HepG2 (cell line): ENCODE measurements around the gene TNNI3. TPM values are rescaled to one million over a fixed set of nuclear protein-coding genes. Genes with fewer than 3 reads are reported as not detected.

Source experiments
- ATAC-seq: fragments of 200-7000 bp; cut with Tn5 transposase; 3 replicates; pipeline ENCODE4 v1.9.1; 2020; ENCODE audit warnings: mild to moderate bottlenecking, moderate library complexity
- BruUV-seq: library from RNA; stranded (reverse); fragments of 400-500 nt; replicated peaks from 2 replicates; lab custom pipeline; 2021; lab: Mats Ljungman, UMichigan
- CTCF ChIA-PET: fragments of 300-600 bp; formaldehyde crosslinking; extraction: SDS; loops from one replicate; lab custom pipeline; 2021; ENCODE audit warnings: low total read pairs, inconsistent platforms, low intra/inter-chr PET ratio; lab: Yijun Ruan, JAX
- POLR2A ChIA-PET: fragments of 350-600 bp; sonication (Branson Sonifier 250); formaldehyde crosslinking; loops from one replicate; lab custom pipeline; 2020; ENCODE audit warnings: antibody characterized with exemption, inconsistent platforms; lab: Yijun Ruan, JAX
- DNase-seq: peaks from one replicate; pipeline ENCODE4 v3.0.0-alpha.2; 2015; ENCODE audit warnings: low spot score
- FAIRE-seq: peaks from 3 replicates; lab custom pipeline; 2011; peaks lifted over from hg19 to GRCh38; lab: Jason Lieb, UNC
- H2AFZ ChIP-seq: one replicate; pipeline ENCODE4 v1.6.1; 2011; ENCODE audit warnings: low read length, inconsistent platforms
- H3K27ac ChIP-seq: fragments of 300-600 bp; 3 replicates; pipeline ENCODE4 v1.8.0; 2011; ENCODE audit warnings: mixed run types, mild to moderate bottlenecking, mixed read lengths, low read length, inconsistent platforms; ENCODE audit not compliant: insufficient read depth; ENCODE audit errors: extremely low read length
- H3K27me3 ChIP-seq, 2 experiments: fragments of 200-600 bp in 1 of 2; 2 replicates in 1 of 2; 3 replicates in 1 of 2; pipeline versions ENCODE4 v1.6.0 to v1.8.0; 2011; ENCODE audit warnings: low read length in 2 of 2, mild to moderate bottlenecking in 2 of 2, moderate library complexity in 2 of 2, inconsistent platforms in 1 of 2; ENCODE audit not compliant: insufficient read depth in 2 of 2, control insufficient read depth in 1 of 2
- H3K36me3 ChIP-seq, 2 experiments: fragments of 200-600 bp in 1 of 2; replicated peaks in 1 of 2; 2 replicates in 1 of 2; 3 replicates in 1 of 2; pipeline versions ENCODE4 v1.5.1 to v1.8.0; 2011; ENCODE audit warnings: low read length in 2 of 2, inconsistent platforms in 1 of 2; ENCODE audit not compliant: insufficient read depth in 2 of 2, control insufficient read depth in 1 of 2
- H3K4me1 ChIP-seq: 2 replicates; pipeline ENCODE4 v1.5.1; 2012; ENCODE audit warnings: low read length, inconsistent platforms; ENCODE audit not compliant: insufficient read depth
- H3K4me2 ChIP-seq: 2 replicates; pipeline ENCODE4 v1.6.0; 2011; ENCODE audit warnings: low read depth, low read length, inconsistent platforms
- H3K4me3 ChIP-seq, 3 experiments: fragments of 200-600 bp in 1 of 3; sonication (generic), shearing (Covaris generic) in 1 of 3; replicated peaks in 1 of 3; 2 replicates each; pipeline ENCODE4 v1.5.1; 2011 to 2016; ENCODE audit warnings: low read length in 3 of 3, inconsistent platforms in 2 of 3, low read depth in 2 of 3, mild to moderate bottlenecking in 2 of 3, control low read depth in 1 of 3, mixed read lengths in 1 of 3; ENCODE audit not compliant: insufficient read depth in 1 of 3
- H3K79me2 ChIP-seq: one replicate; pipeline ENCODE4 v1.6.1; 2011; ENCODE audit warnings: low read length, inconsistent platforms; ENCODE audit not compliant: insufficient read depth
- H3K9ac ChIP-seq: 2 replicates; pipeline ENCODE4 v1.6.0; 2011; ENCODE audit warnings: mild to moderate bottlenecking, low read depth, low read length, inconsistent platforms; ENCODE audit not compliant: insufficient read depth
- H3K9me3 ChIP-seq: 2 replicates; pipeline ENCODE4 v1.5.1; 2012; ENCODE audit warnings: mild to moderate bottlenecking, low read length
- H4K20me1 ChIP-seq: 2 replicates; pipeline ENCODE4 v1.6.0; 2011; ENCODE audit warnings: inconsistent platforms, mild to moderate bottlenecking, low read length, moderate library complexity; ENCODE audit not compliant: insufficient read depth
- CBX5 ChIP-seq: sonication (generic); formaldehyde crosslinking; IDR thresholded peaks from 2 replicates; pipeline ENCODE4 v1.4.0; 2020; ENCODE audit warnings: missing genetic modification reagents, borderline replicate concordance
- CSRNP2 ChIP-seq: sonication (generic); formaldehyde crosslinking; conservative IDR thresholded peaks from 2 replicates; pipeline ENCODE4 v1.8.0; 2022; ENCODE audit warnings: low read depth, missing genetic modification reagents
- FOXO4 ChIP-seq: sonication (generic); formaldehyde crosslinking; conservative IDR thresholded peaks from 2 replicates; pipeline ENCODE4 v1.8.1; 2023; ENCODE audit warnings: missing genetic modification reagents
- HCFC1 ChIP-seq: fragments of 150-350 bp; IDR thresholded peaks from 2 replicates; pipeline ENCODE4 v1.6.1; 2014; ENCODE audit warnings: low read depth, low read length
- RBM22 ChIP-seq: fragments of 200-400 bp; formaldehyde crosslinking; optimal IDR thresholded peaks from 2 replicates; pipeline ENCODE3; 2017; ENCODE audit warnings: mild to moderate bottlenecking, low read length, moderate library complexity
- SUZ12 ChIP-seq: fragments of 150-350 bp; IDR thresholded peaks from 2 replicates; pipeline ENCODE4 v1.6.1; 2014; ENCODE audit warnings: low read depth, low read length
- THAP11 ChIP-seq: IDR thresholded peaks from 2 replicates; pipeline ENCODE4 v1.6.1; 2016; ENCODE audit warnings: missing biosample characterization, missing genetic modification reagents
- ZBTB42 ChIP-seq: sonication (generic); formaldehyde crosslinking; IDR thresholded peaks from 2 replicates; pipeline ENCODE4 v1.5.0; 2020; ENCODE audit warnings: mild to moderate bottlenecking, missing genetic modification reagents
- ZNF136 ChIP-seq: sonication (generic); formaldehyde crosslinking; IDR thresholded peaks from 2 replicates; pipeline ENCODE4 v1.8.1; 2022; ENCODE audit warnings: low read depth, mild to moderate bottlenecking, moderate library complexity, missing genetic modification reagents
- ZNF382 ChIP-seq: sonication (generic); formaldehyde crosslinking; IDR thresholded peaks from 2 replicates; pipeline ENCODE4 v1.5.0; 2020; ENCODE audit warnings: missing genetic modification reagents, mild to moderate bottlenecking, borderline replicate concordance
- WGBS: methylation state at CpG from one replicate; pipeline ENCODE4 v1.1.6; 2017; ENCODE audit warnings: low lambda C conversion rate; 5-methylcytosine and 5-hydroxymethylcytosine counted together
- in situ Hi-C: cut with HindIII; loops from 2 replicates; pipeline ENCODE4 v1.10.0; 2017; ENCODE audit warnings: low pct_unique_long_range_greater_than_20kb; ENCODE audit not compliant: extremely low pct_ligation_motif_present
- intact Hi-C: fragments of 100-400 bp; cut with micrococcal nuclease; formaldehyde crosslinking; loops from one replicate; pipeline ENCODE4 v1.10.0; 2022; ENCODE audit not compliant: unreplicated experiment
- polyA plus RNA-seq, 8 experiments: library from polyadenylated mRNA; depleted of rRNA in 3 of 8; stranded (reverse) in 7 of 8; unstranded in 1 of 8; fragments of >200 nt; fragmentation: Illumina TruSeq in 4 of 8; extraction: Trizol in 4 of 8; gene quantifications; 2 replicates each; pipeline versions ENCODE4 v1.2.1 to v1.2.3, GENCODE V29; 2011 to 2016; ENCODE audit warnings: low read depth in 4 of 8, missing spikeins in 1 of 8, mixed read lengths in 1 of 8; ENCODE audit not compliant: insufficient read depth in 1 of 8
- total RNA-seq, 5 experiments: library from RNA; depleted of rRNA; stranded (reverse); fragments of >200 nt; fragmentation: Illumina TruSeq; extraction: Trizol; gene quantifications; 2 replicates each; pipeline ENCODE4 v1.2.3, GENCODE V29; 2016; ENCODE audit warnings: low read depth in 1 of 5
- TF ChIP-seq, protein P1 (sequence below): sonication (generic); formaldehyde crosslinking; IDR thresholded peaks from 2 replicates; pipeline ENCODE4 v1.4.0; 2020; ENCODE audit warnings: missing genetic modification reagents, borderline replicate concordance
- TF ChIP-seq, protein P2 (sequence below): sonication (generic); formaldehyde crosslinking; IDR thresholded peaks from 2 replicates; pipeline ENCODE4 v1.5.1; 2020; ENCODE audit warnings: missing genetic modification reagents, mild to moderate bottlenecking, borderline replicate concordance
- TF ChIP-seq, protein P3 (sequence below): sonication (generic); formaldehyde crosslinking; IDR thresholded peaks from 2 replicates; pipeline ENCODE4 v1.4.0; 2020; ENCODE audit warnings: missing genetic modification reagents

Gene TNNI3
- total and polyA plus RNA-seq, 2 of the 13 experiments (the other 11 are each of a cell fraction or from before 2014, with no cell fraction given), result 3.5 to 3.7 TPM

DNA sequence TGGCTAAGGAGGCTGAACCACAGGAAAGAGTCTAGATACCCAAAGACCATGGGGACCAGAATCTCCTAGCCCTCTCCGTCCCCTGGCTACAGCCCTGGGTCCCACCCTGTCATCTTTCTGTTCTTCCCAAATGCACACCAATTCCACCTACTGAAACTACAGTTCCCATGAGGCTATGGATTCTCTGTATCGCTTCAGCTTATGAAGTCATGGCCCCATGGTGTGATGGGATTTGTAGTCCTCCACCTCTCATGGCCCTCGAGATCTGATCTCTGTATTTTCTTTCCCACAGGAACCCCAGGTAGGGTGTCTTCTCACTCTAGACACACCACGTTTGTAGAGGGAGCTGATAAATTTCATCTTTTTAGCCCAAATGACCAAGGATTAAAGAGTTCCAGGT lies 40.0 kb upstream of the TNNI3 start:
- no peak for FAIRE-seq
- in situ Hi-C loops (no loop called here), intact Hi-C loops (no loop called here)
- Histone ChIP-seq H3K79me2 (no peaks in the 10 kb centered on the region), H3K27me3 (no peaks in the 10 kb centered on the region), H3K4me3 (no peak overlapping the region), H3K4me2 (no peak overlapping the region), H2AFZ (no peak overlapping the region), H3K9me3 (no peaks in the 10 kb centered on the region), H3K9ac (no peak overlapping the region), H3K4me1 (no peaks in the 10 kb centered on the region), H3K27ac (no peak overlapping the region), H3K36me3 (peaks cover 25 to 69% of the 10 kb centered on the region in 2 experiments), H4K20me1 (peaks cover 3% of the 10 kb centered on the region; the same call in 1 of the 2 replicates)
- ATAC-seq, result no peak
- no TSS peak for BruUV-seq
- ChIA-PET CTCF (no interaction called here), POLR2A (interaction anchor here (0.8 to 6.1 kb wide), 4 partner anchors 9 to 142 kb away, joined by 3 to 28 read pairs (median 6); partner anchors contain the start of gene PTPRH)
- no peak for DNase-seq
- 88% methylated on average over 4 of the region's 4 CpGs for WGBS
- TF ChIP-seq, protein P1, sequence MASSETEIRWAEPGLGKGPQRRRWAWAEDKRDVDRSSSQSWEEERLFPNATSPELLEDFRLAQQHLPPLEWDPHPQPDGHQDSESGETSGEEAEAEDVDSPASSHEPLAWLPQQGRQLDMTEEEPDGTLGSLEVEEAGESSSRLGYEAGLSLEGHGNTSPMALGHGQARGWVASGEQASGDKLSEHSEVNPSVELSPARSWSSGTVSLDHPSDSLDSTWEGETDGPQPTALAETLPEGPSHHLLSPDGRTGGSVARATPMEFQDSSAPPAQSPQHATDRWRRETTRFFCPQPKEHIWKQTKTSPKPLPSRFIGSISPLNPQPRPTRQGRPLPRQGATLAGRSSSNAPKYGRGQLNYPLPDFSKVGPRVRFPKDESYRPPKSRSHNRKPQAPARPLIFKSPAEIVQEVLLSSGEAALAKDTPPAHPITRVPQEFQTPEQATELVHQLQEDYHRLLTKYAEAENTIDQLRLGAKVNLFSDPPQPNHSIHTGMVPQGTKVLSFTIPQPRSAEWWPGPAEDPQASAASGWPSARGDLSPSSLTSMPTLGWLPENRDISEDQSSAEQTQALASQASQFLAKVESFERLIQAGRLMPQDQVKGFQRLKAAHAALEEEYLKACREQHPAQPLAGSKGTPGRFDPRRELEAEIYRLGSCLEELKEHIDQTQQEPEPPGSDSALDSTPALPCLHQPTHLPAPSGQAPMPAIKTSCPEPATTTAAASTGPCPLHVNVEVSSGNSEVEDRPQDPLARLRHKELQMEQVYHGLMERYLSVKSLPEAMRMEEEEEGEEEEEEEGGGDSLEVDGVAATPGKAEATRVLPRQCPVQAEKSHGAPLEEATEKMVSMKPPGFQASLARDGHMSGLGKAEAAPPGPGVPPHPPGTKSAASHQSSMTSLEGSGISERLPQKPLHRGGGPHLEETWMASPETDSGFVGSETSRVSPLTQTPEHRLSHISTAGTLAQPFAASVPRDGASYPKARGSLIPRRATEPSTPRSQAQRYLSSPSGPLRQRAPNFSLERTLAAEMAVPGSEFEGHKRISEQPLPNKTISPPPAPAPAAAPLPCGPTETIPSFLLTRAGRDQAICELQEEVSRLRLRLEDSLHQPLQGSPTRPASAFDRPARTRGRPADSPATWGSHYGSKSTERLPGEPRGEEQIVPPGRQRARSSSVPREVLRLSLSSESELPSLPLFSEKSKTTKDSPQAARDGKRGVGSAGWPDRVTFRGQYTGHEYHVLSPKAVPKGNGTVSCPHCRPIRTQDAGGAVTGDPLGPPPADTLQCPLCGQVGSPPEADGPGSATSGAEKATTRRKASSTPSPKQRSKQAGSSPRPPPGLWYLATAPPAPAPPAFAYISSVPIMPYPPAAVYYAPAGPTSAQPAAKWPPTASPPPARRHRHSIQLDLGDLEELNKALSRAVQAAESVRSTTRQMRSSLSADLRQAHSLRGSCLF (CRISPR knock-in tag), result no peak
- TF ChIP-seq ZNF136 (CRISPR knock-in tag) (no peak), ZBTB42 (no peak), CSRNP2 (CRISPR knock-in tag) (no peak), SUZ12 (0 out of 2 replicates have a peak, but pooled peaks have one; percentile 34), HCFC1 (peak; percentile 61; the same call in 1 of the 2 replicates), CBX5 (no peak), THAP11 (CRISPR knock-in tag) (peak; percentile 95), FOXO4 (CRISPR knock-in tag) (no peak), ZNF382 (CRISPR knock-in tag) (no peak), RBM22 (no peak)
- TF ChIP-seq, protein P2, sequence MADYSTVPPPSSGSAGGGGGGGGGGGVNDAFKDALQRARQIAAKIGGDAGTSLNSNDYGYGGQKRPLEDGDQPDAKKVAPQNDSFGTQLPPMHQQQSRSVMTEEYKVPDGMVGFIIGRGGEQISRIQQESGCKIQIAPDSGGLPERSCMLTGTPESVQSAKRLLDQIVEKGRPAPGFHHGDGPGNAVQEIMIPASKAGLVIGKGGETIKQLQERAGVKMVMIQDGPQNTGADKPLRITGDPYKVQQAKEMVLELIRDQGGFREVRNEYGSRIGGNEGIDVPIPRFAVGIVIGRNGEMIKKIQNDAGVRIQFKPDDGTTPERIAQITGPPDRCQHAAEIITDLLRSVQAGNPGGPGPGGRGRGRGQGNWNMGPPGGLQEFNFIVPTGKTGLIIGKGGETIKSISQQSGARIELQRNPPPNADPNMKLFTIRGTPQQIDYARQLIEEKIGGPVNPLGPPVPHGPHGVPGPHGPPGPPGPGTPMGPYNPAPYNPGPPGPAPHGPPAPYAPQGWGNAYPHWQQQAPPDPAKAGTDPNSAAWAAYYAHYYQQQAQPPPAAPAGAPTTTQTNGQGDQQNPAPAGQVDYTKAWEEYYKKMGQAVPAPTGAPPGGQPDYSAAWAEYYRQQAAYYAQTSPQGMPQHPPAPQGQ (CRISPR knock-in tag), result no peak
- TF ChIP-seq, protein P3, sequence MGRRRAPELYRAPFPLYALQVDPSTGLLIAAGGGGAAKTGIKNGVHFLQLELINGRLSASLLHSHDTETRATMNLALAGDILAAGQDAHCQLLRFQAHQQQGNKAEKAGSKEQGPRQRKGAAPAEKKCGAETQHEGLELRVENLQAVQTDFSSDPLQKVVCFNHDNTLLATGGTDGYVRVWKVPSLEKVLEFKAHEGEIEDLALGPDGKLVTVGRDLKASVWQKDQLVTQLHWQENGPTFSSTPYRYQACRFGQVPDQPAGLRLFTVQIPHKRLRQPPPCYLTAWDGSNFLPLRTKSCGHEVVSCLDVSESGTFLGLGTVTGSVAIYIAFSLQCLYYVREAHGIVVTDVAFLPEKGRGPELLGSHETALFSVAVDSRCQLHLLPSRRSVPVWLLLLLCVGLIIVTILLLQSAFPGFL (CRISPR knock-in tag), result no peak
